Measurements from ENCODE around the gene XPO6.

DNA sequence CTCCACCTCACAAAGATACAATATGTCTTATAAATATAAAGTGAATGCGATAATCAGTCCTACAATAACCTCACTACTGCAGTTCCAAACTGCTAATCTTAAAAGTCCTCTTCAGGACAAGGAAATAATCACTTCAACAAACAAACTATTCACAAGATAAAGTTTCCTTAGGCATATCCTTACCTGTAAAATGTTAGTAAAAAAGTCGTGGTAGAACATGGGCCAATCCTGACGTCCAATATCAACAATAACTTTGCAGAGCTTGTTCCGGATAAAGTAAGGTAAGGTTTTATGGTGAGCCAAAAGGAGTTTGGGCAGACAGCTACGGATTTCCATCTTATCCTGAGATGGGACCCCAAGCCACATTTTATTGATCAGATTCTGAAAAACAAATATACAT, 36.0 kb downstream of the XPO6 start:
- TF ChIP-seq, protein P1, sequence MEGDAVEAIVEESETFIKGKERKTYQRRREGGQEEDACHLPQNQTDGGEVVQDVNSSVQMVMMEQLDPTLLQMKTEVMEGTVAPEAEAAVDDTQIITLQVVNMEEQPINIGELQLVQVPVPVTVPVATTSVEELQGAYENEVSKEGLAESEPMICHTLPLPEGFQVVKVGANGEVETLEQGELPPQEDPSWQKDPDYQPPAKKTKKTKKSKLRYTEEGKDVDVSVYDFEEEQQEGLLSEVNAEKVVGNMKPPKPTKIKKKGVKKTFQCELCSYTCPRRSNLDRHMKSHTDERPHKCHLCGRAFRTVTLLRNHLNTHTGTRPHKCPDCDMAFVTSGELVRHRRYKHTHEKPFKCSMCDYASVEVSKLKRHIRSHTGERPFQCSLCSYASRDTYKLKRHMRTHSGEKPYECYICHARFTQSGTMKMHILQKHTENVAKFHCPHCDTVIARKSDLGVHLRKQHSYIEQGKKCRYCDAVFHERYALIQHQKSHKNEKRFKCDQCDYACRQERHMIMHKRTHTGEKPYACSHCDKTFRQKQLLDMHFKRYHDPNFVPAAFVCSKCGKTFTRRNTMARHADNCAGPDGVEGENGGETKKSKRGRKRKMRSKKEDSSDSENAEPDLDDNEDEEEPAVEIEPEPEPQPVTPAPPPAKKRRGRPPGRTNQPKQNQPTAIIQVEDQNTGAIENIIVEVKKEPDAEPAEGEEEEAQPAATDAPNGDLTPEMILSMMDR (IDR thresholded peaks at IDR 0.05), result no peak
- TF ChIP-seq POLR2A (IDR thresholded peaks at IDR 0.05), result no peak
